ENCODE measurements around the gene ETFA.

ETFA gene

GRCh38 chr15:76173317-76173834 lies 137.9 kb downstream of the ETFA start:
- no peak for DNase-seq (ENCODE audit: low spot score)

GRCh38 chr15:76172782-76173181 lies 138.5 kb downstream of the ETFA start:
- DNase-seq (ENCODE audit: low spot score): no peak

GRCh38 chr15:76169911-76170800 lies 141.1 kb downstream of the ETFA start:
- no peak for DNase-seq (ENCODE audit: low spot score)

GRCh38 chr15:76169018-76169417 lies 142.3 kb downstream of the ETFA start:
- DNase-seq (ENCODE audit: low spot score): peak; percentile 20

GRCh38 chr15:76168237-76168984 lies 142.9 kb downstream of the ETFA start:
- no peak for DNase-seq (ENCODE audit: low spot score)

- no peak for DNase-seq (ENCODE audit: low spot score)
Observed at GRCh38 chr15:76165951-76166350, 145.3 kb downstream of the ETFA start.

Measured in SW480 (cell line).